ENCODE results near the gene TOMM7.
A peak's percentile ranks its signal among the peaks of the same experiment; 100 is the strongest.

The TOMM7 gene

GRCh38 chr7:22822486-22823141 lies at the start of gene TOMM7:
Gene TOMM7 (minus strand): TSS chr7:22822849. CDS start chr7:22822779, 70 bp downstream.
- ATAC-seq = peak; percentile 95 to 96

- ATAC-seq = peak; percentile 53 to 77
Measured at GRCh38 chr7:22872096-22872807, 49.6 kb upstream of the TOMM7 start.

GRCh38 chr7:22871661-22872060 lies 49.0 kb upstream of the TOMM7 start:
- no peak for ATAC-seq

- ATAC-seq = no peak
Measured at GRCh38 chr7:22868509-22868908, 45.9 kb upstream of the TOMM7 start.

- ATAC-seq = no peak
Measured at GRCh38 chr7:22867589-22867988, 44.9 kb upstream of the TOMM7 start.

GRCh38 chr7:22867003-22867402 lies 44.4 kb upstream of the TOMM7 start:
- ATAC-seq = no peak

GRCh38 chr7:22865602-22865960 lies 42.9 kb upstream of the TOMM7 start:
- ATAC-seq = no peak

- ATAC-seq = no peak
Measured at GRCh38 chr7:22864855-22865601, 42.4 kb upstream of the TOMM7 start.

- ATAC-seq = peak in 1 of 2 donors; percentile 25
Measured at GRCh38 chr7:22864301-22864700, 41.7 kb upstream of the TOMM7 start.

- no peak for ATAC-seq
Measured at GRCh38 chr7:22863156-22863899, 40.7 kb upstream of the TOMM7 start.

- ATAC-seq = no peak
Measured at GRCh38 chr7:22861576-22861975, 38.9 kb upstream of the TOMM7 start.

- no peak for ATAC-seq
Measured at GRCh38 chr7:22860784-22861482, 38.3 kb upstream of the TOMM7 start.

GRCh38 chr7:22860337-22860736 lies 37.7 kb upstream of the TOMM7 start:
- no peak for ATAC-seq

- no peak for ATAC-seq
Measured at GRCh38 chr7:22859641-22860290, 37.1 kb upstream of the TOMM7 start.

- no peak for ATAC-seq
Measured at GRCh38 chr7:22858640-22859561, 36.3 kb upstream of the TOMM7 start.

GRCh38 chr7:22858274-22858639 lies 35.6 kb upstream of the TOMM7 start:
- ATAC-seq = no peak

GRCh38 chr7:22856416-22856815 lies 33.8 kb upstream of the TOMM7 start:
- no peak for ATAC-seq

GRCh38 chr7:22855049-22855392 lies 32.4 kb upstream of the TOMM7 start:
- ATAC-seq = peak in 1 of 2 donors; percentile 3

- peak; percentile 76 to 79 for ATAC-seq
Measured at GRCh38 chr7:22854158-22855048, 31.8 kb upstream of the TOMM7 start.

GRCh38 chr7:22853674-22854157 lies 31.1 kb upstream of the TOMM7 start:
- ATAC-seq = peak; percentile 56 to 59
